WTC11 (cell line): ENCODE data around the gene CABCOCO1.

Source experiments
- NFYB ChIP-seq: sonication (generic); formaldehyde crosslinking; conservative IDR thresholded peaks from 2 replicates; pipeline ENCODE4 v1.8.0; 2022; ENCODE audit warnings: low read depth, missing genetic modification reagents
- NR2C2 ChIP-seq: sonication (generic); formaldehyde crosslinking; IDR thresholded peaks from 2 replicates; pipeline ENCODE4 v1.8.0; 2022; ENCODE audit warnings: mild to moderate bottlenecking, missing genetic modification reagents
- ZNF121 ChIP-seq: sonication (generic); formaldehyde crosslinking; IDR thresholded peaks from 2 replicates; pipeline ENCODE4 v1.8.0; 2023; ENCODE audit warnings: missing genetic modification reagents
- ZNF263 ChIP-seq: sonication (generic); formaldehyde crosslinking; IDR thresholded peaks from 2 replicates; pipeline ENCODE4 v1.8.1; 2022; ENCODE audit warnings: low read depth, mild to moderate bottlenecking, moderate library complexity, missing genetic modification reagents
- TF ChIP-seq, protein P1 (sequence below): sonication (generic); formaldehyde crosslinking; IDR thresholded peaks from 2 replicates; pipeline ENCODE4 v1.8.1; 2023; ENCODE audit warnings: mild to moderate bottlenecking, missing genetic modification reagents, moderate library complexity
- TF ChIP-seq, protein P2 (sequence below): fragments of 200-600 bp; IDR thresholded peaks from 2 replicates; pipeline ENCODE4 v1.8.0; 2022; ENCODE audit warnings: antibody characterized with exemption
- TF ChIP-seq, protein P3 (sequence below): fragments of 250-450 bp; sonication (Bioruptor Pico); IDR thresholded peaks from 2 replicates; pipeline ENCODE4 v2.1.2; 2022; ENCODE audit warnings: mild to moderate bottlenecking, moderate library complexity

DNA sequence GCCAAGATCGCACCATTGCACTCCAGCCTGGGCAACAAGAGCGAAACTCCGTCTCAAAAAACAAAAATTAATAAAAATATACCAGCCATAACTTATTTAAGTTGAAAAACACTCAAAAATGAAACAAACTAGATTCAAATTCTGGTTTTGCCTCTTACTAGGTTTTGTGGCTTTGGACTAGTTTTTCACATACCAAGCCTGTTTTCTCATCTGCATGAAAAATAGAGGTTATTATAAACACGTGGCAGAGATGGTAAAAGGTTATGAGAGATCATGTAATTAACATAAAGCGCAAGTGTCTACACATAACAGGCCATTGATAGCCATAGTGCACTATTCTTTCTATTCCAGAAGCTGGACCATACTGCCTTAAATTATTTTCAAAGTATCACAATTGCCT lies 35.5 kb upstream of the CABCOCO1 start:
- TF ChIP-seq ZNF263 (CRISPR knock-in tag), result no peak
- TF ChIP-seq, protein P1, sequence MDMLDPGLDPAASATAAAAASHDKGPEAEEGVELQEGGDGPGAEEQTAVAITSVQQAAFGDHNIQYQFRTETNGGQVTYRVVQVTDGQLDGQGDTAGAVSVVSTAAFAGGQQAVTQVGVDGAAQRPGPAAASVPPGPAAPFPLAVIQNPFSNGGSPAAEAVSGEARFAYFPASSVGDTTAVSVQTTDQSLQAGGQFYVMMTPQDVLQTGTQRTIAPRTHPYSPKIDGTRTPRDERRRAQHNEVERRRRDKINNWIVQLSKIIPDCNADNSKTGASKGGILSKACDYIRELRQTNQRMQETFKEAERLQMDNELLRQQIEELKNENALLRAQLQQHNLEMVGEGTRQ, result no peak
- TF ChIP-seq, protein P2, sequence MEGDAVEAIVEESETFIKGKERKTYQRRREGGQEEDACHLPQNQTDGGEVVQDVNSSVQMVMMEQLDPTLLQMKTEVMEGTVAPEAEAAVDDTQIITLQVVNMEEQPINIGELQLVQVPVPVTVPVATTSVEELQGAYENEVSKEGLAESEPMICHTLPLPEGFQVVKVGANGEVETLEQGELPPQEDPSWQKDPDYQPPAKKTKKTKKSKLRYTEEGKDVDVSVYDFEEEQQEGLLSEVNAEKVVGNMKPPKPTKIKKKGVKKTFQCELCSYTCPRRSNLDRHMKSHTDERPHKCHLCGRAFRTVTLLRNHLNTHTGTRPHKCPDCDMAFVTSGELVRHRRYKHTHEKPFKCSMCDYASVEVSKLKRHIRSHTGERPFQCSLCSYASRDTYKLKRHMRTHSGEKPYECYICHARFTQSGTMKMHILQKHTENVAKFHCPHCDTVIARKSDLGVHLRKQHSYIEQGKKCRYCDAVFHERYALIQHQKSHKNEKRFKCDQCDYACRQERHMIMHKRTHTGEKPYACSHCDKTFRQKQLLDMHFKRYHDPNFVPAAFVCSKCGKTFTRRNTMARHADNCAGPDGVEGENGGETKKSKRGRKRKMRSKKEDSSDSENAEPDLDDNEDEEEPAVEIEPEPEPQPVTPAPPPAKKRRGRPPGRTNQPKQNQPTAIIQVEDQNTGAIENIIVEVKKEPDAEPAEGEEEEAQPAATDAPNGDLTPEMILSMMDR, result no peak
- TF ChIP-seq, protein P3, sequence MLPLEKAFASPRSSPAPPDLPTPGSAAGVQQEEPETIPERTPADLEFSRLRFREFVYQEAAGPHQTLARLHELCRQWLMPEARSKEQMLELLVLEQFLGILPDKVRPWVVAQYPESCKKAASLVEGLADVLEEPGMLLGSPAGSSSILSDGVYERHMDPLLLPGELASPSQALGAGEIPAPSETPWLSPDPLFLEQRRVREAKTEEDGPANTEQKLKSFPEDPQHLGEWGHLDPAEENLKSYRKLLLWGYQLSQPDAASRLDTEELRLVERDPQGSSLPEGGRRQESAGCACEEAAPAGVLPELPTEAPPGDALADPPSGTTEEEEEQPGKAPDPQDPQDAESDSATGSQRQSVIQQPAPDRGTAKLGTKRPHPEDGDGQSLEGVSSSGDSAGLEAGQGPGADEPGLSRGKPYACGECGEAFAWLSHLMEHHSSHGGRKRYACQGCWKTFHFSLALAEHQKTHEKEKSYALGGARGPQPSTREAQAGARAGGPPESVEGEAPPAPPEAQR (CRISPR knock-in tag), result no peak
- TF ChIP-seq NFYB, result no peak
- TF ChIP-seq NR2C2 (CRISPR knock-in tag), result no peak
- TF ChIP-seq ZNF121, result no peak
